Measurements from ENCODE around the gene TMPRSS11F. TPM values are rescaled to one million over a fixed set of nuclear protein-coding genes. Genes with fewer than 3 reads are reported as not detected.

Gene TMPRSS11F
- total and polyA plus RNA-seq, 9 of the 15 experiments (the other 6 are each of a cell fraction or from before 2014, with no cell fraction given) = 0.03 to 0.36 (median 0.07) TPM; not detected in 2

DNA sequence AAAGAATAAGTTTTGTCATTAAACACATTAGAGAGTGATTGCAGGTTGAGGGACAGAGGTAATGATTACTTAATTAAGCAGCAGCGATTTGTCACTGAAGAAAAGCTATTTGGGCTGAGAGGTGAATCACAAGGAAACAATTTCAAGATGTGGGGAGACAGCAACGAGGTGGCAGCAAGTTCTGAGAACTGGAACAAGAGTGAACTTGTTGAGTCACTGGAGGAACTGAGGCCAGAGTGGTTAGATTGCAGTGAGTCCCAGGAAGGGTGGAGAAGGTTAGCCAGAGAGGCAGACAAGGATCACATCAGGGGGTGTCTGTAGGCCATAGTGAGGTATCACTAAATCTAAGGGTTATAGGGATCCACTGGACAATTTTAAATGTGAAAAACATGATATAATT is 108.5 kb downstream of the TMPRSS11F start:
- DNase-seq (ENCODE audit: extremely low read depth in 1 of 4, low spot score in 3 of 4) = peak in 1 of 4 experiments; percentile 2
- no peak overlapping the region for H2AFZ ChIP-seq (ENCODE audit: low read depth, low read length)
- no peak overlapping the region for H3K27ac ChIP-seq (ENCODE audit: extremely low read depth, low read depth, low read length)
- no peaks in the 10 kb centered on the region for H3K79me2 ChIP-seq (ENCODE audit: control insufficient read depth, insufficient read depth, low read length)
- POLR2A ChIA-PET = no interaction called here
- no peak for FAIRE-seq
- TF ChIP-seq FOXM1 (IDR thresholded peaks at IDR 0.05; ENCODE audit: low read depth) = no peak
- TF ChIP-seq FOXM1 (CRISPR knock-in tag; IDR thresholded peaks at IDR 0.05; ENCODE audit: low read depth) = no peak
- no peaks in the 10 kb centered on the region for H4K20me1 ChIP-seq (replicated peaks; ENCODE audit: control insufficient read depth, insufficient read depth, low read length)
- CTCF ChIA-PET (ENCODE audit: low intra/inter-chr PET ratio) = no interaction called here
- no peaks in the 10 kb centered on the region for H3K9me1 ChIP-seq (ENCODE audit: control insufficient read depth, insufficient read depth, low read length)
- no peak overlapping the region for H3K4me2 ChIP-seq (ENCODE audit: insufficient read depth, low read length)
- BruUV-seq (replicated peaks) = no TSS peak
- H3K4me1 ChIP-seq (replicated peaks in 1 of 2; ENCODE audit: control insufficient read depth in 2 of 2, insufficient read depth in 2 of 2, low read length in 2 of 2) = no peaks in the 10 kb centered on the region
- no peak for ATAC-seq
- no peaks in the 10 kb centered on the region for H3K27me3 ChIP-seq (ENCODE audit: control insufficient read depth in 2 of 2, insufficient read depth in 2 of 2, low read length in 2 of 2)
- 0% methylated on average over 2 of the region's 2 CpGs for WGBS (ENCODE audit: insufficient coverage, low coverage, missing lambda C conversion rate)
- in situ Hi-C loops (cut with MboI) (no loop called here), intact Hi-C loops (cut with micrococcal nuclease) (no loop called here)
- H3K36me3 ChIP-seq (ENCODE audit: control insufficient read depth, insufficient read depth, low read length) = no peaks in the 10 kb centered on the region
- H3K9ac ChIP-seq (ENCODE audit: insufficient read depth in 1 of 2, low read depth in 2 of 2, low read length in 2 of 2) = no peak overlapping the region
- H3K4me3 ChIP-seq = no peak overlapping the region
- H3K9me3 ChIP-seq (replicated peaks; ENCODE audit: control insufficient read depth, insufficient read depth, low read depth, low read length) = no peaks in the 10 kb centered on the region

DNA sequence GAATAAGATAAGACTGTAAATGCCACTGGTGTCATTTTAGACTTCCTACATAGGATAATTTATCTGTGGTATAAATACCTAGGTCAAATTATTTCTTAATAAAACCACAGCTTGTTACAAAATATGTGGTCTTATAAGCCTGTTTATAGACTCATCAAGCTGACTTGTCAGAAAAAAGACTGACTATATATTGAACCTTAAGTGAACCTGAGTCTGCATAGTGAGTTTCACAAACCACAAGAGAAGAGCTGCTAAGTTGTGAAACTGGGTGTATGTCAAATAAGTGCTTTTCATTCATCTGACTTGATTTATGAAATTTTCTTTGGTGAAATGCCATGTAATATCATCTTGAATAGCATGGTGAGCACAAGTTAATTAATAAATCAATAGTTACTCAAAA is 118.0 kb downstream of the TMPRSS11F start:
- no peak overlapping the region for H3K9ac ChIP-seq (ENCODE audit: insufficient read depth in 1 of 2, low read depth in 2 of 2, low read length in 2 of 2)
- H3K4me1 ChIP-seq (replicated peaks in 1 of 2; ENCODE audit: control insufficient read depth in 2 of 2, insufficient read depth in 2 of 2, low read length in 2 of 2) = no peaks in the 10 kb centered on the region
- BruUV-seq (replicated peaks) = no TSS peak
- no peaks in the 10 kb centered on the region for H3K27me3 ChIP-seq (ENCODE audit: control insufficient read depth in 2 of 2, insufficient read depth in 2 of 2, low read length in 2 of 2)
- H4K20me1 ChIP-seq (replicated peaks; ENCODE audit: control insufficient read depth, insufficient read depth, low read length) = no peaks in the 10 kb centered on the region
- ChIA-PET POLR2A (no interaction called here), CTCF (ENCODE audit: low intra/inter-chr PET ratio) (no interaction called here)
- no peak overlapping the region for H2AFZ ChIP-seq (ENCODE audit: low read depth, low read length)
- FAIRE-seq (no peak), ATAC-seq (no peak), DNase-seq (ENCODE audit: extremely low read depth in 1 of 4, low spot score in 3 of 4) (no peak)
- no peaks in the 10 kb centered on the region for H3K36me3 ChIP-seq (ENCODE audit: control insufficient read depth, insufficient read depth, low read length)
- intact Hi-C loops (cut with micrococcal nuclease) = no loop called here
- in situ Hi-C loops (cut with MboI) = no loop called here
- H3K27ac ChIP-seq (ENCODE audit: extremely low read depth, low read depth, low read length) = no peak overlapping the region
- H3K9me3 ChIP-seq (replicated peaks; ENCODE audit: control insufficient read depth, insufficient read depth, low read depth, low read length) = no peaks in the 10 kb centered on the region
- H3K9me1 ChIP-seq (ENCODE audit: control insufficient read depth, insufficient read depth, low read length) = no peaks in the 10 kb centered on the region
- no peak overlapping the region for H3K4me3 ChIP-seq
- TF ChIP-seq, protein P1, sequence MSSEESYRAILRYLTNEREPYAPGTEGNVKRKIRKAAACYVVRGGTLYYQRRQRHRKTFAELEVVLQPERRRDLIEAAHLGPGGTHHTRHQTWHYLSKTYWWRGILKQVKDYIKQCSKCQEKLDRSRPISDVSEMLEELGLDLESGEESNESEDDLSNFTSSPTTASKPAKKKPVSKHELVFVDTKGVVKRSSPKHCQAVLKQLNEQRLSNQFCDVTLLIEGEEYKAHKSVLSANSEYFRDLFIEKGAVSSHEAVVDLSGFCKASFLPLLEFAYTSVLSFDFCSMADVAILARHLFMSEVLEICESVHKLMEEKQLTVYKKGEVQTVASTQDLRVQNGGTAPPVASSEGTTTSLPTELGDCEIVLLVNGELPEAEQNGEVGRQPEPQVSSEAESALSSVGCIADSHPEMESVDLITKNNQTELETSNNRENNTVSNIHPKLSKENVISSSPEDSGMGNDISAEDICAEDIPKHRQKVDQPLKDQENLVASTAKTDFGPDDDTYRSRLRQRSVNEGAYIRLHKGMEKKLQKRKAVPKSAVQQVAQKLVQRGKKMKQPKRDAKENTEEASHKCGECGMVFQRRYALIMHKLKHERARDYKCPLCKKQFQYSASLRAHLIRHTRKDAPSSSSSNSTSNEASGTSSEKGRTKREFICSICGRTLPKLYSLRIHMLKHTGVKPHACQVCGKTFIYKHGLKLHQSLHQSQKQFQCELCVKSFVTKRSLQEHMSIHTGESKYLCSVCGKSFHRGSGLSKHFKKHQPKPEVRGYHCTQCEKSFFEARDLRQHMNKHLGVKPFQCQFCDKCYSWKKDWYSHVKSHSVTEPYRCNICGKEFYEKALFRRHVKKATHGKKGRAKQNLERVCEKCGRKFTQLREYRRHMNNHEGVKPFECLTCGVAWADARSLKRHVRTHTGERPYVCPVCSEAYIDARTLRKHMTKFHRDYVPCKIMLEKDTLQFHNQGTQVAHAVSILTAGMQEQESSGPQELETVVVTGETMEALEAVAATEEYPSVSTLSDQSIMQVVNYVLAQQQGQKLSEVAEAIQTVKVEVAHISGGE (CRISPR knock-in tag; IDR thresholded peaks at IDR 0.05) = no peak
- TF ChIP-seq ZNF398 (CRISPR knock-in tag; IDR thresholded peaks at IDR 0.05) (no peak), SMARCB1 (IDR thresholded peaks at IDR 0.05; ENCODE audit: insufficient read length, low read depth) (no peak), NBN (IDR thresholded peaks at IDR 0.05; ENCODE audit: low read depth) (no peak)
- no peaks in the 10 kb centered on the region for H3K79me2 ChIP-seq (ENCODE audit: control insufficient read depth, insufficient read depth, low read length)
- no peak overlapping the region for H3K4me2 ChIP-seq (ENCODE audit: insufficient read depth, low read length)

Data from K562 (cell line).